ENCODE measurements around the gene VAV2. TPM values are rescaled to one million over a fixed set of nuclear protein-coding genes. Genes with fewer than 3 reads are reported as not detected.
"Not testable (repeated sequence)": the region's sequence is repeated elsewhere in the genome, so short reads cannot be mapped to it uniquely, and the experiment has no call there.

The VAV2 gene
- polyA plus RNA-seq, 12 donors, result 12.0 to 16.6 (median 15.0) TPM; not detected in 1

GRCh38 chr9:133771486-133772482, 220.3 kb downstream of the VAV2 start:
- DNase-seq, result no peak

GRCh38 chr9:133770076-133770777, 221.9 kb downstream of the VAV2 start:
- DNase-seq, result no peak

- no peak for DNase-seq
Measured at GRCh38 chr9:133769511-133770075, 222.5 kb downstream of the VAV2 start.

- no peak for DNase-seq
Measured at GRCh38 chr9:133768859-133769510, 223.1 kb downstream of the VAV2 start.

GRCh38 chr9:133768371-133768858, 223.7 kb downstream of the VAV2 start:
- no peak for DNase-seq

- DNase-seq, result no peak
Measured at GRCh38 chr9:133767625-133768024, 224.5 kb downstream of the VAV2 start.

GRCh38 chr9:133767008-133767407, 225.1 kb downstream of the VAV2 start:
- DNase-seq, result no peak

- DNase-seq, result not testable (repeated sequence)
Measured at GRCh38 chr9:133766234-133766633, 225.9 kb downstream of the VAV2 start.

GRCh38 chr9:133763272-133764183, 228.6 kb downstream of the VAV2 start:
- no peak for DNase-seq

GRCh38 chr9:133762488-133763271, 229.4 kb downstream of the VAV2 start:
- no peak for DNase-seq

GRCh38 chr9:133761641-133762248, 230.4 kb downstream of the VAV2 start:
- DNase-seq, result no peak

- no peak for DNase-seq
Measured at GRCh38 chr9:133760713-133761290, 231.3 kb downstream of the VAV2 start.

- DNase-seq, result no peak
Measured at GRCh38 chr9:133759946-133760345, 232.2 kb downstream of the VAV2 start.

- no peak for DNase-seq
Measured at GRCh38 chr9:133759146-133759900, 232.8 kb downstream of the VAV2 start.

- no peak for DNase-seq
Measured at GRCh38 chr9:133758228-133758627, 233.9 kb downstream of the VAV2 start.

GRCh38 chr9:133754688-133755227, 237.4 kb downstream of the VAV2 start:
- no peak for DNase-seq

- no peak for DNase-seq
Measured at GRCh38 chr9:133754187-133754586, 237.9 kb downstream of the VAV2 start.
